Upper lobe of right lung (tissue), 1 donor: ENCODE data around the gene PPP6R3. TPM values are rescaled to one million over a fixed set of nuclear protein-coding genes. Genes with fewer than 3 reads are reported as not detected.
"Not testable (repeated sequence)": the region's sequence is repeated elsewhere in the genome, so short reads cannot be mapped to it uniquely, and the experiment has no call there.

Experiments used
- ATAC-seq: fragments of 200-7000 bp; cut with Tn5 transposase; one replicate; pipeline ENCODE4 v1.9.1; 2020; ENCODE audit warnings: mild to moderate bottlenecking, moderate library complexity
- DNase-seq: peaks from one replicate; pipeline ENCODE4 v3.0.0-alpha.2; 2020
- H3K27ac ChIP-seq: fragments of 200-600 bp; one replicate; pipeline ENCODE4 v1.8.0; 2022
- H3K27me3 ChIP-seq: fragments of 200-600 bp; one replicate; pipeline ENCODE4 v1.8.0; 2022; ENCODE audit warnings: mild to moderate bottlenecking
- H3K36me3 ChIP-seq: fragments of 200-600 bp; one replicate; pipeline ENCODE4 v1.8.0; 2022
- H3K4me1 ChIP-seq: fragments of 200-600 bp; one replicate; pipeline ENCODE4 v1.8.0; 2022
- H3K4me3 ChIP-seq: fragments of 200-600 bp; one replicate; pipeline ENCODE4 v1.8.0; 2022; ENCODE audit warnings: mild to moderate bottlenecking
- H3K9me3 ChIP-seq: fragments of 200-600 bp; one replicate; pipeline ENCODE4 v1.8.0; 2022
- CTCF ChIP-seq: fragments of 200-600 bp; IDR thresholded peaks from one replicate; pipeline ENCODE4 v1.8.0; 2022; ENCODE audit warnings: antibody characterized with exemption
- intact Hi-C: fragments of 100-400 bp; cut with DNase I; formaldehyde crosslinking; loops from one replicate; pipeline ENCODE4 v1.11.0; 2022
- total RNA-seq: library from RNA; stranded (reverse); fragmentation: NEBNext Ultra II Directional; extraction: Animal tissue kit (Norgen Biotek cat#: 25700); gene quantifications from one replicate; pipeline ENCODE4 v1.2.1, GENCODE V29; 2021
- donor health status: DM: no; HTN: yes; CAD: no; lungs with severe emphysema.

PPP6R3 gene
- total RNA-seq, 1 donor from 2014 or later: 93.2 TPM

DNA sequence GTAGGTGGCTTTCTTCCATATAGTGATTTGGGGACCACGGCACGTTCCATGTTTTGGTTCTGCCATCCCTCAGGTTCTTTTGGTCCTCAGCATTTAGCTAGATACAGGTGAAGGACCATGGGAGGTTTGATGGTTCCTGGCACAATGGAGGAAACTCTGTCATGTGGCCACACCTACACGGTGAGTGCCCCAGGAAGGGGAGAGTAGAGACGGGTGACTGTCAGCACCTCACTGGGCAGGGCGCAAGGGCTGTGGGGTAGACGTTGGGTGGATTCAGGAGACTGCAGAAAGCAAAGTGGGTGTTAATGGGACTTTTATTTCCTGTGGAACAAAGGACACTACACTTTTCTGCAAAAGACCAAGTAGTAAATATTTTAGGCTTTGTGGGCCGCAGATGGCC is 73.4 kb downstream of the PPP6R3 start:
- Histone ChIP-seq H3K9me3 (no peaks in the 10 kb centered on the region), H3K36me3 (peaks cover 28% of the 10 kb centered on the region), H3K4me3 (no peak overlapping the region), H3K4me1 (peaks cover 16% of the 10 kb centered on the region), H3K27me3 (no peaks in the 10 kb centered on the region), H3K27ac (no peak overlapping the region)
- no peak for ATAC-seq
- DNase-seq: no peak
- no peak for TF ChIP-seq CTCF
- intact Hi-C loops: no loop called here

GRCh38 chr11:68535098-68535497 is 74.5 kb downstream of the PPP6R3 start:
- Histone ChIP-seq H3K27me3 (no peaks in the 10 kb centered on the region), H3K36me3 (peaks cover 31% of the 10 kb centered on the region), H3K4me3 (no peak overlapping the region), H3K27ac (no peak overlapping the region), H3K4me1 (peaks cover 16% of the 10 kb centered on the region), H3K9me3 (no peaks in the 10 kb centered on the region)
- no peak for DNase-seq
- no peak for ATAC-seq
- intact Hi-C loops: no loop called here
- no peak for TF ChIP-seq CTCF

DNA sequence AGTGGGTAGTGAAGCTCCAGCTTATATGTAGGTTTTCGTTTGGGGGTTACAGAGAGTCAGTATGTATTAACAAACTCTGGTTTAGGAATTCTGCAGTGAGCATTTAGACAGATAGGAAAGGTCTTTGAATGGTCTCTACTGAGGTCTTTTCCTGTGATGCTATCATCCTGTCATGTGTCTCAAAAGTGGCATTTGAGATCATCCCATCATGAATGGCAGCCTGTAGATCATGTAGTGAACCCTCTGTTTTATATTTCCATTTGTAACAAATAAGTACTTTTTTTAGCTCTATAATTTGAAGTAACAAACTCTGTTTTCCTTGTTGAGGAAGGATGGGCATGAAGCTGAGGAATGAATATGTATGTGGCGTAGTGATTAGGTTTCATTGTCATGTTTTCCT is 76.2 kb downstream of the PPP6R3 start:
- ATAC-seq: no peak
- Histone ChIP-seq H3K4me3 (no peak overlapping the region), H3K9me3 (no peaks in the 10 kb centered on the region), H3K4me1 (peaks cover 18% of the 10 kb centered on the region), H3K27me3 (no peaks in the 10 kb centered on the region), H3K27ac (no peak overlapping the region), H3K36me3 (peaks cover 34% of the 10 kb centered on the region)
- TF ChIP-seq CTCF: no peak
- intact Hi-C loops: no loop called here
- no peak for DNase-seq

GRCh38 chr11:68538025-68538424 is 77.5 kb downstream of the PPP6R3 start:
- intact Hi-C loops: no loop called here
- H3K27ac ChIP-seq: no peak overlapping the region
- no peaks in the 10 kb centered on the region for H3K27me3 ChIP-seq
- TF ChIP-seq CTCF: no peak
- no peaks in the 10 kb centered on the region for H3K9me3 ChIP-seq
- no peak for DNase-seq
- ATAC-seq: no peak
- H3K36me3 ChIP-seq: peaks cover 34% of the 10 kb centered on the region
- H3K4me3 ChIP-seq: no peak overlapping the region
- H3K4me1 ChIP-seq: peaks cover 27% of the 10 kb centered on the region

DNA sequence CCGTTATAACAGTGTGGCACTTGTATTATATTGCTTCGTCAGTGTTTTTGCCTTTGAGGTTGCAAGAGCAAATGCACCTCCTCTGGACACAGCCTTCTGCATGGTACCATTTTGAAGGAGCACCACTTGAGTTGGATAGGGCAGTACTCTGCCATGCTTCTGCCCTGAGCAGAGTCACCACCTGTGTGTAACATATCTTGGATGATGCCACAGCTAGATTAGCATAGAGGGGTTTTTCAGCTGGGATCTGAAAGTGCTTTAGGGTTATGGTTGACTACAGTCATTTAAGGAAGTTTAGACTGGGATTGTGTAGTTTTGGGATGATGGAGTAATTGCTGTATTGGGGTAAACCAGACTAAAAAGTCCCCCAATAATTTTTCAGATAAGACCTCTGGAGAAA is 78.8 kb downstream of the PPP6R3 start:
- intact Hi-C loops: no loop called here
- Histone ChIP-seq H3K27ac (no peak overlapping the region), H3K4me1 (peaks cover 27% of the 10 kb centered on the region), H3K4me3 (no peak overlapping the region), H3K27me3 (no peaks in the 10 kb centered on the region), H3K36me3 (peaks cover 38% of the 10 kb centered on the region), H3K9me3 (no peaks in the 10 kb centered on the region)
- ATAC-seq: no peak
- no peak for DNase-seq
- TF ChIP-seq CTCF: no peak

GRCh38 chr11:68540504-68540903 is 80.0 kb downstream of the PPP6R3 start:
- H3K27ac ChIP-seq, intact Hi-C loops, DNase-seq, H3K9me3 ChIP-seq, ATAC-seq, H3K4me3 ChIP-seq, H3K27me3 ChIP-seq: not testable (repeated sequence)
- Histone ChIP-seq H3K36me3 (peaks cover 49% of the 10 kb centered on the region), H3K4me1 (peaks cover 25% of the 10 kb centered on the region)
